Measurements from ENCODE around the gene AHDC1.

GRCh38 chr1:27628712-27629111 is 24.8 kb upstream of the AHDC1 start:
- TF ChIP-seq EP300 (IDR thresholded peaks at IDR 0.05; ENCODE audit: borderline replicate concordance) (no peak), CREB1 (IDR thresholded peaks at IDR 0.05; ENCODE audit: low read depth) (no peak), CEBPB (IDR thresholded peaks at IDR 0.05) (no peak), MAX (IDR thresholded peaks at IDR 0.05) (no peak), TEAD4 (IDR thresholded peaks at IDR 0.05) (no peak), YY1 (IDR thresholded peaks at IDR 0.05; ENCODE audit: low read depth) (no peak), USF1 (IDR thresholded peaks at IDR 0.05) (no peak)

Data from Ishikawa (cell line).